ENCODE data around the gene GALNT10. TPM values are rescaled to one million over a fixed set of nuclear protein-coding genes. Genes with fewer than 3 reads are reported as not detected.
"Not testable (repeated sequence)": the region's sequence is repeated elsewhere in the genome, so short reads cannot be mapped to it uniquely, and the experiment has no call there.

The GALNT10 gene
- total RNA-seq, 4 donors from 2014 or later, result 35.9 to 59.4 (median 46.8) TPM

DNA sequence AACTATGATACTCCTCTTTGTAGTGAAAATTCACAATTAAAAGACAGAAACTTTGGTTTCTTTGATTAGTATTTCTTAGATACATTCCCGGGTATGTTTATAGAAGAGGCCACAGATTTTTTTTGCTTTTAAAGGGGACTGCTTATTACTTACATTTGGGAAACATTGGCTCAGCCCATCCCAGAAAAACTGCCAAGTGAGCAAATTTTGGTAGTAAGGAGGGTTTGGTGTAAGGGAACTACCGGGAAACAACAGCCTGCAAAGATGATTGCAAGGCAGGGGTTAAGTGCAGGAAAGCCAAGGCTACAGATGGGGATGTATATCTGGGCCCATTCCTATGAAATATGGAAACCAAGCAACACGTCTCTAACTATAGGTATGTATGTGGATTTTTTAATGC lies 166.4 kb downstream of the GALNT10 start:
- Histone ChIP-seq H3K36me3 (no peaks in the 10 kb centered on the region), H3K4me1 (no peaks in the 10 kb centered on the region), H3K9me3 (no peaks in the 10 kb centered on the region), H3K27me3 (no peaks in the 10 kb centered on the region), H3K4me3 (no peak overlapping the region), H3K27ac (no peak overlapping the region)
- DNase-seq, result no peak
- TF ChIP-seq POLR2A (IDR thresholded peaks at IDR 0.05), result no peak
- TF ChIP-seq, protein P1, sequence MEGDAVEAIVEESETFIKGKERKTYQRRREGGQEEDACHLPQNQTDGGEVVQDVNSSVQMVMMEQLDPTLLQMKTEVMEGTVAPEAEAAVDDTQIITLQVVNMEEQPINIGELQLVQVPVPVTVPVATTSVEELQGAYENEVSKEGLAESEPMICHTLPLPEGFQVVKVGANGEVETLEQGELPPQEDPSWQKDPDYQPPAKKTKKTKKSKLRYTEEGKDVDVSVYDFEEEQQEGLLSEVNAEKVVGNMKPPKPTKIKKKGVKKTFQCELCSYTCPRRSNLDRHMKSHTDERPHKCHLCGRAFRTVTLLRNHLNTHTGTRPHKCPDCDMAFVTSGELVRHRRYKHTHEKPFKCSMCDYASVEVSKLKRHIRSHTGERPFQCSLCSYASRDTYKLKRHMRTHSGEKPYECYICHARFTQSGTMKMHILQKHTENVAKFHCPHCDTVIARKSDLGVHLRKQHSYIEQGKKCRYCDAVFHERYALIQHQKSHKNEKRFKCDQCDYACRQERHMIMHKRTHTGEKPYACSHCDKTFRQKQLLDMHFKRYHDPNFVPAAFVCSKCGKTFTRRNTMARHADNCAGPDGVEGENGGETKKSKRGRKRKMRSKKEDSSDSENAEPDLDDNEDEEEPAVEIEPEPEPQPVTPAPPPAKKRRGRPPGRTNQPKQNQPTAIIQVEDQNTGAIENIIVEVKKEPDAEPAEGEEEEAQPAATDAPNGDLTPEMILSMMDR (IDR thresholded peaks at IDR 0.05), result no peak

DNA sequence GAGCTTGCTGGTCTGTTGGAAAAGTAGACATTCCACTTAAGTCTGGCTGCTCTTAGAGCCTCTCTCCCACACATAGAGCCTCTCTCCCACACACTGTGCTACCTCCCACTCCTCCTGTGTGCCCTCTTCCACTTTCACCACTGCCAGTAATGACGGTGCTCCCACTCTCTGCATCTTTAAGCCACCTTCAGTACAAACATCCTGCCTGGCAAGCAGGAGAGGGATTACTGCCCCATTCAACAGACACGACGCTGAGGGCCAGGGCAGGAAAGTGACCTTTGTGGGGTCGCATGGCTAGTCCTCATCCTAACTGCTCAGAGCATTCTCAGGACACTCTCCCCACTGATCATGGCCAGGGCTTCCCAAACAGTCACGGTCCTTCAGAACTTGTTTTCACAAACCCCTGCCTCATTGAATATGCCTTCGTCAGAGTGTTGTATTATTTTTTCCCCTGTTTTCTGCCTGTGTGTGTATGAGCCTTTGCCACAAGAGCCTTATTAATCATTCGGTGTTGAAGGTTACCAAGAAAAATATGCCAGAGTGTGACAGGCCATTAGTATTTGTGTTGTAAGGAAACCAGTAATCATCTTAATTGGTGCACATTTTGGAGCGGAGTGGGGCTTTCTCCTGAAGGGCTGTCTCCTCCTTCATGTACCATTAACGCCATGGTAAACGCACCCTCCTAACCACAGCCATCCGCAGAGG lies 168.1 kb downstream of the GALNT10 start:
- Histone ChIP-seq H3K9me3 (no peaks in the 10 kb centered on the region), H3K27me3 (no peaks in the 10 kb centered on the region), H3K36me3 (no peaks in the 10 kb centered on the region), H3K4me1 (no peaks in the 10 kb centered on the region), H3K27ac (no peak overlapping the region), H3K4me3 (no peak overlapping the region)
- TF ChIP-seq, protein P1 (IDR thresholded peaks at IDR 0.05), result no peak
- TF ChIP-seq POLR2A (IDR thresholded peaks at IDR 0.05), result no peak
- no peak for DNase-seq

DNA sequence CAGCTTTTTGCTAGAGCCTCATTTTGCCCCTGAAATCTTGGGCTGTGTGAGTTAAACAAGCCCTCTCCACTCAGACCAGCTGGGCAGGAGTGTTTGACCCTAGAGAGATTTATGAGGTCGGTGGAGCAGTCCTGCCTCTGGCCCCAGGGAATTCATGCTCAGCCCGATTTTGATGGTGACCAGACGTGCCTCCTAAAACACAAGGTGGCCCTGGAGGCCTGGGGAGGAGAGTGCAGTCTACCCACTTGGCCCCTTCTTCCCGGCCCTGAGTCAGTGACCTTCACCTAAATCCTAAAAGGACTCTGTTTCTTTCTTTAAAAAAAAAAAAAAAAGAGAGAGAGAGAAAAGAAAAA lies 168.7 kb downstream of the GALNT10 start:
- DNase-seq, result no peak
- Histone ChIP-seq H3K36me3 (no peaks in the 10 kb centered on the region), H3K4me3 (no peak overlapping the region), H3K27me3 (no peaks in the 10 kb centered on the region), H3K4me1 (no peaks in the 10 kb centered on the region), H3K9me3 (no peaks in the 10 kb centered on the region), H3K27ac (no peak overlapping the region)
- no peak for TF ChIP-seq POLR2A (IDR thresholded peaks at IDR 0.05)
- TF ChIP-seq, protein P1 (IDR thresholded peaks at IDR 0.05), result no peak

DNA sequence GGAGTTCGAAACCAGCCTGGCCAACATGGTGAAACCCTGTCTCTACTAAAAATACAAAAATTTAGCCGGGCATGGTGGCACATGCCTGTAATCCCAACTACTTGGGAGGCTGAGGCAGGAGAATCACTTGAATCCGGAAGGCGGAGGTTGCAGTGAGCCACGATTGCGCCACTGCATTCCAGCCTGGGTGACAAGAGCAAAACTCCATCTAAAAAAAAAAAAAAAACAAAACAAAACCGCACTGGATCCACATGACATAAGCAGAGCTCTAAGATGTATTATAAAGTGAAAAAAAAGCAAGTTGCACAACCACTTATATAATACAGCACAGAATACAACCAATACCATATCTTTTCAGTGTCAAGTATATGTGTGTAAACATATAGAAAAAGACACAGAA lies 169.7 kb downstream of the GALNT10 start:
- not testable (repeated sequence) for DNase-seq, H3K9me3 ChIP-seq, H3K4me3 ChIP-seq, H3K27me3 ChIP-seq, H3K4me1 ChIP-seq, H3K27ac ChIP-seq, H3K36me3 ChIP-seq

DNA sequence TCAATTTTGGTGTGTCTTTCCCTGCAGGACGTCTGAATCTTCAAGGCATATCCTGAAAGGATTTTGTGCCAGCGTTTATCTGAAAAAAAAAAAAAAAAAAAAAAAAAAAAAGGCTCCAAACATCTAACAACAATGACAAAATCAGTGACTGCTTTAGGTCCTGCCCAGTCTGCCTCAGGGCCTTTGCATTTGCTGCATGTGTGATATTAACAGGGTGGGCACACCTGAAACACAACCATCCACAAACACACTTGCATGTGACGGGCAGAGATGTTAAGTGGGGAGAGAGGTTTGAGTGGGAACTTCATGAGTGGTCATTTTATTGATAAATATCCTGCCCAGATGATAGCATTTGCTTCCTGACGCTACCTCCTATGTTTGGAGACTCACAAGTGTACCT lies 172.9 kb downstream of the GALNT10 start:
- no peak overlapping the region for H3K4me3 ChIP-seq
- TF ChIP-seq, protein P1 (IDR thresholded peaks at IDR 0.05), result no peak
- no peak for TF ChIP-seq POLR2A (IDR thresholded peaks at IDR 0.05)
- no peaks in the 10 kb centered on the region for H3K4me1 ChIP-seq
- H3K36me3 ChIP-seq, result no peaks in the 10 kb centered on the region
- no peaks in the 10 kb centered on the region for H3K27me3 ChIP-seq
- no peak overlapping the region for H3K27ac ChIP-seq
- H3K9me3 ChIP-seq, result no peaks in the 10 kb centered on the region
- DNase-seq, result no peak

DNA sequence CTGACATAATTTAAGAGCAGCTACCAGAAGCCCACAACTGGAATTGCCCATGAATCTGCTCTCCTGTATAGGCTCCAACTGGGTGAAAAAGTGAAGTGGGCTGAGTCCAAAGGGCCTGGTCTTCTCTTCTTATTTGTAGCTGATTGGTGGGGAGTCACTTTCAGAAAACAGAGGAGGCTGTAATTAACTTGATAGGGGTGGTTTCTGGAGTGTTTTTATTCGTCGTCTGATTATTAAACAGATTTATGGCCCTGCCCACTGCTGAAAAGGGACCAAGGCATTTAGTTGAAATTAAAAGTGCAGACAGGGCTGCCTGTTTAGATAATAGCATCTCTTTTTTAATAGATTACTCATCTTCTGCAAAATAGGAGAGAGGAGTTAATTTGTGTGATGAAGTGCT lies 174.2 kb downstream of the GALNT10 start:
- H3K9me3 ChIP-seq, result no peaks in the 10 kb centered on the region
- no peak for DNase-seq
- H3K4me3 ChIP-seq, result no peak overlapping the region
- no peak overlapping the region for H3K27ac ChIP-seq
- H3K36me3 ChIP-seq, result no peaks in the 10 kb centered on the region
- TF ChIP-seq, protein P1 (IDR thresholded peaks at IDR 0.05), result no peak
- no peak for TF ChIP-seq POLR2A (IDR thresholded peaks at IDR 0.05)
- H3K27me3 ChIP-seq, result no peaks in the 10 kb centered on the region
- no peaks in the 10 kb centered on the region for H3K4me1 ChIP-seq
